AG04450 (cell line): Measurements from ENCODE around the gene EWSR1. TPM values are rescaled to one million over a fixed set of nuclear protein-coding genes. Genes with fewer than 3 reads are reported as not detected.

ENCODE experiments used
- CTCF ChIA-PET: fragments of 300-600, 350-600 bp; formaldehyde crosslinking; extraction: SDS; loops from one replicate; lab custom pipeline; 2022; ENCODE audit warnings: antibody characterized with exemption, inconsistent platforms; lab: Charles Lee
- POLR2A ChIA-PET: fragments of 350-600 bp; formaldehyde crosslinking; extraction: SDS; loops from one replicate; lab custom pipeline; 2021; ENCODE audit warnings: antibody characterized with exemption, inconsistent platforms; lab: Yijun Ruan, JAX
- DNase-seq: peaks from one replicate; pipeline ENCODE4 v3.0.0-alpha.2; 2011; ENCODE audit warnings: low read depth, low spot score
- H3K27ac ChIP-seq: one replicate; pipeline ENCODE4 v1.5.1; 2012; ENCODE audit warnings: low read depth, low read length, control low read depth
- H3K27me3 ChIP-seq: one replicate; pipeline ENCODE4 v1.6.0; 2012; ENCODE audit warnings: low read length; ENCODE audit not compliant: control insufficient read depth, insufficient read depth
- H3K4me3 ChIP-seq: 2 replicates; pipeline ENCODE4 v1.5.1; 2011; ENCODE audit warnings: mild to moderate bottlenecking, low read depth, low read length, control low read depth
- H3K9me3 ChIP-seq: 2 replicates; pipeline ENCODE4 v1.5.1; 2012; ENCODE audit warnings: low read length; ENCODE audit not compliant: control insufficient read depth, insufficient read depth
- CTCF ChIP-seq: IDR thresholded peaks from 2 replicates; pipeline ENCODE4 v1.5.1; 2011; ENCODE audit warnings: low read depth, low read length, control low read depth, inconsistent platforms
- polyA plus RNA-seq: library from polyadenylated mRNA; depleted of rRNA; stranded (reverse); fragments of >200 nt; gene quantifications from 2 replicates; pipeline ENCODE4 v1.2.3, GENCODE V29; 2011

The EWSR1 gene
- polyA plus RNA-seq, 1 experiment = 146 TPM

DNA sequence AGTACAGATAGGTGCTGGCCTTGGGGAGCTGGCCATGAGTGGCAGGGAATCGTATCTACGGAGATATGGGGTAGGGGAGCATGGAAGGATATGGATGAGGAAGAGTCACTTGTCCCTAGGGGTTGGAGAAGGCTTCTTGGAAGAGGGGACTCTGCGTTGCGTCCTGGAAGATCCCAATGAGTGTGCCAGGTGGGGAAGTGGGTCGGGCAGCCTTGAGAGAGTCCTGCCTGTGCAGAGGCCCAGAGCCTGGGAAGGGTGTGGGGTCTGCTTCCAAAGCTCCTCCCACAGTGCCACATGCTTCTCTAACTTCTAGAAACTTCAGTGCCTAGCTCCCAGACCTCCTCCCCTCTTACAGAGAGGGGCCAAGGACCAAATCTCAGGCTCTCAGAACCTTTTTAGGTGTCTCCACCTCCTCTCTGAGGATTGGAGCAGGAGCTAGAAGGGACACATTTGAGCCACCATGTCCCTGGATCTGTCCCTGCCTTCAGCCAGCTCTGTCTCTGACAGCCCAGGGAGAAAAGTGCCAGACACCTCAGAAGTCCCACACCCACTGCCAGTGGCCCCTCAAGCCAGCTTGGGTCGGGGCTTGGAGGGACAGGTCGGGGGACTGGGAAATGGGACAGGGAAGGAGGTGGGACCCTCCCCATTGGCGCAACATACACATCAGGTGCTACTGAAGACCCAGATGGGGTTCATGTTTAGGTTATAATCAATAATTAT lies 11.3 kb upstream of the EWSR1 start:
- ChIA-PET CTCF (interaction anchor here (0.7 to 2.5 kb wide), 2 partner anchors 11 to 426 kb away, joined by 4 to 11 read pairs; no protein-coding TSS in a partner anchor), POLR2A (no interaction called here)
- no peak for TF ChIP-seq CTCF
- Histone ChIP-seq H3K9me3 (no peaks in the 10 kb centered on the region), H3K27ac (no peak overlapping the region), H3K4me3 (no peak overlapping the region), H3K27me3 (no peaks in the 10 kb centered on the region)
- no peak for DNase-seq

DNA sequence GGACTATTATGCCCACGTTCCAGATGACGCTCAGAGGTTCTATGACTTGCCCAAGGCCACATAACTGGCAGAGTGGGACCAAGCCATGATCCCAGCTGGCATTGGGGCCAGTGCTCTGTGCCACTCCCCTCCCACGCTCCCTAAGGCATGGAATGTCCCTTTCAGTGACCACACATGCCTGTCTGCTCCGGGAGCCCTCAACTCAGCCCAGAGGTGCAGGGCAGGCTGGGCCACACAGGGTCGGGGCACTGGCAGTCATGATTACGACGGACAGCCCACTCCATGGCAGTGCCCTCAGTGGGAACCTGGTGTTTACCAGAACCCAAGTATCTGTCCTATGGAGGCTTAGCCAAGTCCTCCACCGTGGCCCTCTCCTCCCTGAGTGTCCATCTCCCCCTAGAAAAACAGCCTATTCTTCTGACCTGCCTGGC lies 10.3 kb upstream of the EWSR1 start:
- TF ChIP-seq CTCF = no peak
- DNase-seq = no peak
- Histone ChIP-seq H3K4me3 (no peak overlapping the region), H3K9me3 (no peaks in the 10 kb centered on the region), H3K27me3 (no peaks in the 10 kb centered on the region), H3K27ac (no peak overlapping the region)
- POLR2A ChIA-PET = no interaction called here
- CTCF ChIA-PET = interaction anchor here (2.5 kb wide), 1 partner anchor 12 kb away, joined by 11 read pairs; no protein-coding TSS in a partner anchor

GRCh38 chr22:29258407-29259252 lies 9.4 kb upstream of the EWSR1 start:
- CTCF ChIA-PET = interaction anchor here (2.5 kb wide), 1 partner anchor 13 kb away, joined by 11 read pairs; no protein-coding TSS in a partner anchor
- Histone ChIP-seq H3K9me3 (no peaks in the 10 kb centered on the region), H3K27ac (no peak overlapping the region), H3K27me3 (no peaks in the 10 kb centered on the region), H3K4me3 (no peak overlapping the region)
- no peak for DNase-seq
- no peak for TF ChIP-seq CTCF
- POLR2A ChIA-PET = interaction anchor here (0.6 kb wide), 1 partner anchor 500 kb away, joined by 6 read pairs; no protein-coding TSS in a partner anchor

DNA sequence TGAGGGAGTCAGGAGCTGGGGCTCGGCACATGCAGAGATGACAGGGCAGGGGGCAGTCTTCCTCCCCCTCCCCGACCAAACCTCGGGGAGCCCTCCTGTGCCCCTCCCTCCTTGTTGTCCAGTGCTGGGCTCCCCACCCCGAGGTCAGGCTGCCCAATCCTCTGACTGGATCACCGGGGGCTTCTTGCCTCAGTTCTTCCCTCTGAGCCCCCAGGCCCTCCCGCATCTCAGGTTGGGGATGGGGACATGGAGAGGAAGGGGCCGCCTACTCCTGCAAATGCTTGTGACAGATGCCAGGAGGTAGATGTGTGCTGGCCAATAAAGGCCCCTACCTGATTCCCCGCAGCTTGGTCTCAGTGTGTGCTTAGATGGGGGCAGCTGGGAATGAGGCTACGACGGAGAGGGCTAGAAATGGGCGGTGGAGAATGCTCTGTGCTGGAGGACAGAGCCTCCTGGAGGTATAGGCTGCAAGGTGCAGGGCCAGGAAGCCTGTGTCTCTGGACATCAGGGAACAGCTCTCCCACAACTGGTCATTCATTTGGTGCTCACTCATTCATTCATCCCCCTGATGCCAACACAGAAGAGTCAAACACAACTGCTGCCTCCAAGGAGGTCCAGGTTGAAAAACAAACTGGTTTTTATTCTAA lies 8.7 kb upstream of the EWSR1 start:
- Histone ChIP-seq H3K27ac (no peak overlapping the region), H3K4me3 (no peak overlapping the region), H3K9me3 (no peaks in the 10 kb centered on the region), H3K27me3 (no peaks in the 10 kb centered on the region)
- CTCF ChIA-PET = no interaction called here
- TF ChIP-seq CTCF = no peak; the same call in 1 of the 2 replicates
- no peak for DNase-seq
- POLR2A ChIA-PET = interaction anchor here (0.6 kb wide), 1 partner anchor 500 kb away, joined by 6 read pairs; no protein-coding TSS in a partner anchor
